ENCODE data around the gene VPS4A. TPM values are rescaled to one million over a fixed set of nuclear protein-coding genes. Genes with fewer than 3 reads are reported as not detected.

Gene VPS4A
- total and polyA plus RNA-seq, 4 donors = 13.3 to 15.7 (median 14.5) TPM

DNA sequence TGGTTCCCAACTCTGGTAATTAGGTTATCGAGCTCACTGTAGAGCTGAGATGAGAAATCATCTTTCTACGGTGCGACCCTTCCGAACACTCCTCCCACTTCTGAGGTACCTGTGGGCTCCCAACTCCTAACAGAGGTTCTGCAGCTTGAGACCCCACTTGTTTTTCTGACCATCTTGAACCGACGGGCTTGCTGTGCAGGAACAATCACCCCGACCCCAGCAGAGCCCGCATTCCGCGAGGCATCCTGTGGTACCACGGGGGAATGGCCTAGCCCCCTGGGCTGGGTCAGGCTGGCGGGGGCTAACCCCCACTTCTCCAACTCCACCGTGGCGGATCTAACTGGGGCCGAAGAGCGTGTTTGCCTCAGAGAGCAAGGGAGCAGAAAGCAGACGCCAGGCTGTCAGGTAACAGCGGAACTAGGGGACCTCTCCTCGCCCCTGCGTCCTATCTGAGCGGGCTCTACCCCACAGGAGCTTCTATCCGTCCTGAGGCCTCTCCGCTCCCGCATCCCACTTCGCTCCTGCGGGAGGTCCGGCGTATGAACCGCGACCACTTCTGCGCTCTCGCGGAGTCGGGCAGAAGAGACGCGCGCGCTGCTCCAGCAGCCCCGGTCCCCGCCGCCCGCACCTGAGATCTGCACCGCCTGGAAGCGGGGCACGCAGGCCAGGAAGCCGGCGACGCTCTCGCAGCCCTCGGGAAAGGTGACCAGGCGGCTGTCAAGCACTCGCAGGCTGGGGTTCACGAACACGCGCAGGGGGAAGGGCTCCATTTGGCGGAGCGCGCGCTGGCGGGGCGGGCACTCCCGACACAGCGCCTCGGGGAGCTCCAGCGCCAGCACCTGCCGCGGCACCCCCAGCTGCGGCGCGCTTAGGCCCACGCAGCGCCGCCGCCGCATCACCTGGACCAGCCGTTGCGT, 18.5 kb downstream of the VPS4A start (continued):
- TF ChIP-seq GABPA (IDR thresholded peaks at IDR 0.05 in 1 of 2, conservative IDR thresholded peaks at IDR 0.05 in 1 of 2) = no peak
- TF ChIP-seq, protein P1, sequence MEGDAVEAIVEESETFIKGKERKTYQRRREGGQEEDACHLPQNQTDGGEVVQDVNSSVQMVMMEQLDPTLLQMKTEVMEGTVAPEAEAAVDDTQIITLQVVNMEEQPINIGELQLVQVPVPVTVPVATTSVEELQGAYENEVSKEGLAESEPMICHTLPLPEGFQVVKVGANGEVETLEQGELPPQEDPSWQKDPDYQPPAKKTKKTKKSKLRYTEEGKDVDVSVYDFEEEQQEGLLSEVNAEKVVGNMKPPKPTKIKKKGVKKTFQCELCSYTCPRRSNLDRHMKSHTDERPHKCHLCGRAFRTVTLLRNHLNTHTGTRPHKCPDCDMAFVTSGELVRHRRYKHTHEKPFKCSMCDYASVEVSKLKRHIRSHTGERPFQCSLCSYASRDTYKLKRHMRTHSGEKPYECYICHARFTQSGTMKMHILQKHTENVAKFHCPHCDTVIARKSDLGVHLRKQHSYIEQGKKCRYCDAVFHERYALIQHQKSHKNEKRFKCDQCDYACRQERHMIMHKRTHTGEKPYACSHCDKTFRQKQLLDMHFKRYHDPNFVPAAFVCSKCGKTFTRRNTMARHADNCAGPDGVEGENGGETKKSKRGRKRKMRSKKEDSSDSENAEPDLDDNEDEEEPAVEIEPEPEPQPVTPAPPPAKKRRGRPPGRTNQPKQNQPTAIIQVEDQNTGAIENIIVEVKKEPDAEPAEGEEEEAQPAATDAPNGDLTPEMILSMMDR (IDR thresholded peaks at IDR 0.05; ENCODE audit: low read depth, low read length, missing input control) = no peak
- TF ChIP-seq, protein P2, sequence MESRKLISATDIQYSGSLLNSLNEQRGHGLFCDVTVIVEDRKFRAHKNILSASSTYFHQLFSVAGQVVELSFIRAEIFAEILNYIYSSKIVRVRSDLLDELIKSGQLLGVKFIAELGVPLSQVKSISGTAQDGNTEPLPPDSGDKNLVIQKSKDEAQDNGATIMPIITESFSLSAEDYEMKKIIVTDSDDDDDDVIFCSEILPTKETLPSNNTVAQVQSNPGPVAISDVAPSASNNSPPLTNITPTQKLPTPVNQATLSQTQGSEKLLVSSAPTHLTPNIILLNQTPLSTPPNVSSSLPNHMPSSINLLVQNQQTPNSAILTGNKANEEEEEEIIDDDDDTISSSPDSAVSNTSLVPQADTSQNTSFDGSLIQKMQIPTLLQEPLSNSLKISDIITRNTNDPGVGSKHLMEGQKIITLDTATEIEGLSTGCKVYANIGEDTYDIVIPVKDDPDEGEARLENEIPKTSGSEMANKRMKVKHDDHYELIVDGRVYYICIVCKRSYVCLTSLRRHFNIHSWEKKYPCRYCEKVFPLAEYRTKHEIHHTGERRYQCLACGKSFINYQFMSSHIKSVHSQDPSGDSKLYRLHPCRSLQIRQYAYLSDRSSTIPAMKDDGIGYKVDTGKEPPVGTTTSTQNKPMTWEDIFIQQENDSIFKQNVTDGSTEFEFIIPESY (IDR thresholded peaks at IDR 0.05) = no peak

DNA sequence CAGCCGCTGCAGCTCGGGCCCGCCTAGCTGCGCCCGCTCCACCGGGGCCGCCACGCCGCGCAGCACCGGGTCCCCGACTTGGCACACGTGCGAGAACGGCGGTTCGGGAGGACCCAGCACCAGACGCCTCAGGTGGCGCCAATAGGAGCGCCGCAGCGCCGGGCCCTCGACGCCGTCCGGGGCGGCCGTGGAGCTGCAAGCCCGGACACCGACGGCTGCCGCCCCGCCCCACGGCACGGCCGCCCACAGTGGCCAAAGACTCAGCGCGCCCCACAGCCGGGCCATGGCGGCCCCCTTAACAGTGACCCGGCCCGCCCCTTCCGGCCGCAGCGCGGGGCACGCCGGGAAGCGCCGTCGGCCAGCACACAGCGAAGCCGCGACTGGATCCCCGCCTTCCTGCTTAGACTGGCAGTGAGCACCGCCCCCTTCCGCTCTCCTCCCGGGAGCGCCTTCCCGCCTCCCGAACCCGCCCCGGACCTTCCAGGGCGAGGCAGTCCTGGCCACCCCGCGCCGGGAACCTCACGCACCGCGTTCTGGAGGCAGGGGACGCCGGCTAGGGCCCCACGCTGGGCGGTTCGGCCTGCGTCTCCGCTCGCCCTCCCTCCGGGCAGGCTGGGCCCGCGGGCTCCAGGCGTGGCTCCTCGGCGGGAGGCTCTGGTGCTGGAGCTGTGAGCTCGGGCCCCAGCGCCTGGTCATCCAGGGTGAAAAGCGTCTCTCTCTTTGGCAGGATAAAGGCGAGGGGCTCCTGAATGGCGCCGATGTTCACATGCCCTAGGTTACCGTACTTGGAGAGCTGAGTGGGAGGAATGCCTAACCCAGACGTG, 19.3 kb downstream of the VPS4A start, which contains the start of gene PDF:
TSS of gene PDF (minus strand) at position 303 of the 824 bp plus-strand sequence. CDS start at position 285, 18 bp downstream.
- peak; percentile 91 for DNase-seq (ENCODE audit: low spot score)
- H3K27ac ChIP-seq (ENCODE audit: low read depth in 1 of 2, low read length in 2 of 2) = peak within 1 kb of the TSS; percentile 85 to 87
- under 1% methylated on average over 93 of the region's 93 CpGs for WGBS
- peaks cover 15 to 54% (median 37%) of the 10 kb centered on the region in 4 donors for H3K4me1 ChIP-seq (ENCODE audit: control insufficient read depth in 4 of 4, insufficient read depth in 4 of 4, low read length in 3 of 4)
- no peaks in the 10 kb centered on the region for H3K9me3 ChIP-seq (ENCODE audit: control insufficient read depth in 4 of 4, low read length in 3 of 4)
- peak within 1 kb of the TSS; percentile 8 to 60 for H3K9ac ChIP-seq (ENCODE audit: low read depth in 1 of 2, low read length in 2 of 2)
- peak within 1 kb of the TSS; percentile 55 to 88 (median 83) for H3K4me3 ChIP-seq (ENCODE audit: low read depth in 1 of 3, low read length in 3 of 3)
- H3K27me3 ChIP-seq (ENCODE audit: control insufficient read depth in 4 of 4, insufficient read depth in 4 of 4, low read length in 3 of 4) = no peaks in the 10 kb centered on the region
- TF ChIP-seq JUND (IDR thresholded peaks at IDR 0.05) (no peak), RAD21 (IDR thresholded peaks at IDR 0.05) (peak in 1 of 2 donors; percentile 48), RXRA (IDR thresholded peaks at IDR 0.05) (no peak), TAF1 (conservative IDR thresholded peaks at IDR 0.05) (no peak), GABPA (IDR thresholded peaks at IDR 0.05 in 1 of 2, conservative IDR thresholded peaks at IDR 0.05 in 1 of 2) (peak; percentile 50 to 88), YY1 (IDR thresholded peaks at IDR 0.05) (no peak), FOXA1 (IDR thresholded peaks at IDR 0.05) (no peak), NR2F2 (IDR thresholded peaks at IDR 0.05) (no peak), FOXA2 (IDR thresholded peaks at IDR 0.05) (no peak), HNF4A (conservative IDR thresholded peaks at IDR 0.05) (peak in 1 of 2 donors; percentile 25), EGR1 (IDR thresholded peaks at IDR 0.05; ENCODE audit: low read depth in 2 of 2) (peak in 1 of 2 donors; percentile 36), HNF4G (IDR thresholded peaks at IDR 0.05) (no peak), SP1 (IDR thresholded peaks at IDR 0.05) (peak; percentile 61)
- TF ChIP-seq, protein P1 (IDR thresholded peaks at IDR 0.05; ENCODE audit: low read depth, low read length, missing input control) = no peak
- TF ChIP-seq, protein P3, sequence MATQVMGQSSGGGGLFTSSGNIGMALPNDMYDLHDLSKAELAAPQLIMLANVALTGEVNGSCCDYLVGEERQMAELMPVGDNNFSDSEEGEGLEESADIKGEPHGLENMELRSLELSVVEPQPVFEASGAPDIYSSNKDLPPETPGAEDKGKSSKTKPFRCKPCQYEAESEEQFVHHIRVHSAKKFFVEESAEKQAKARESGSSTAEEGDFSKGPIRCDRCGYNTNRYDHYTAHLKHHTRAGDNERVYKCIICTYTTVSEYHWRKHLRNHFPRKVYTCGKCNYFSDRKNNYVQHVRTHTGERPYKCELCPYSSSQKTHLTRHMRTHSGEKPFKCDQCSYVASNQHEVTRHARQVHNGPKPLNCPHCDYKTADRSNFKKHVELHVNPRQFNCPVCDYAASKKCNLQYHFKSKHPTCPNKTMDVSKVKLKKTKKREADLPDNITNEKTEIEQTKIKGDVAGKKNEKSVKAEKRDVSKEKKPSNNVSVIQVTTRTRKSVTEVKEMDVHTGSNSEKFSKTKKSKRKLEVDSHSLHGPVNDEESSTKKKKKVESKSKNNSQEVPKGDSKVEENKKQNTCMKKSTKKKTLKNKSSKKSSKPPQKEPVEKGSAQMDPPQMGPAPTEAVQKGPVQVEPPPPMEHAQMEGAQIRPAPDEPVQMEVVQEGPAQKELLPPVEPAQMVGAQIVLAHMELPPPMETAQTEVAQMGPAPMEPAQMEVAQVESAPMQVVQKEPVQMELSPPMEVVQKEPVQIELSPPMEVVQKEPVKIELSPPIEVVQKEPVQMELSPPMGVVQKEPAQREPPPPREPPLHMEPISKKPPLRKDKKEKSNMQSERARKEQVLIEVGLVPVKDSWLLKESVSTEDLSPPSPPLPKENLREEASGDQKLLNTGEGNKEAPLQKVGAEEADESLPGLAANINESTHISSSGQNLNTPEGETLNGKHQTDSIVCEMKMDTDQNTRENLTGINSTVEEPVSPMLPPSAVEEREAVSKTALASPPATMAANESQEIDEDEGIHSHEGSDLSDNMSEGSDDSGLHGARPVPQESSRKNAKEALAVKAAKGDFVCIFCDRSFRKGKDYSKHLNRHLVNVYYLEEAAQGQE (IDR thresholded peaks at IDR 0.05) = peak; percentile 35
- TF ChIP-seq, protein P4, sequence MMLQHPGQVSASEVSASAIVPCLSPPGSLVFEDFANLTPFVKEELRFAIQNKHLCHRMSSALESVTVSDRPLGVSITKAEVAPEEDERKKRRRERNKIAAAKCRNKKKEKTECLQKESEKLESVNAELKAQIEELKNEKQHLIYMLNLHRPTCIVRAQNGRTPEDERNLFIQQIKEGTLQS (IDR thresholded peaks at IDR 0.05) = no peak
- TF ChIP-seq, protein P2 (IDR thresholded peaks at IDR 0.05) = no peak
- TF ChIP-seq, protein P5, sequence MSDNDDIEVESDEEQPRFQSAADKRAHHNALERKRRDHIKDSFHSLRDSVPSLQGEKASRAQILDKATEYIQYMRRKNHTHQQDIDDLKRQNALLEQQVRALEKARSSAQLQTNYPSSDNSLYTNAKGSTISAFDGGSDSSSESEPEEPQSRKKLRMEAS (IDR thresholded peaks at IDR 0.05) = no peak
- H3K36me3 ChIP-seq (ENCODE audit: control insufficient read depth in 4 of 4, insufficient read depth in 3 of 4, low read depth in 1 of 4, low read length in 3 of 4) = peaks cover 13 to 32% (median 20%) of the 10 kb centered on the region in 4 donors

Data from liver (tissue), 9 donors.